Stimulated activated naive CD4-positive, alpha-beta T cell (primary cell): ENCODE data around the gene SLC6A4.
"Not testable (repeated sequence)": the region's sequence is repeated elsewhere in the genome, so short reads cannot be mapped to it uniquely, and the experiment has no call there.

Experiments used
- DNase-seq, 6 experiments: peaks; one replicate each; lab custom pipeline; 2025; lab: John Stamatoyannopoulos, UW

Gene SLC6A4

GRCh38 chr17:30172560-30172959, 62.9 kb downstream of the SLC6A4 start:
- no peak for DNase-seq

- DNase-seq, result no peak
Observed at GRCh38 chr17:30170415-30170987, 65.0 kb downstream of the SLC6A4 start.

GRCh38 chr17:30165960-30166359, 69.5 kb downstream of the SLC6A4 start:
- no peak for DNase-seq

GRCh38 chr17:30165147-30165546, 70.3 kb downstream of the SLC6A4 start:
- DNase-seq, result no peak

GRCh38 chr17:30164531-30164930, 71.0 kb downstream of the SLC6A4 start:
- DNase-seq, result no peak

- no peak for DNase-seq
Observed at GRCh38 chr17:30161601-30162000, 73.9 kb downstream of the SLC6A4 start.

GRCh38 chr17:30160419-30161172, 74.9 kb downstream of the SLC6A4 start:
- no peak for DNase-seq

GRCh38 chr17:30158896-30159625, 76.4 kb downstream of the SLC6A4 start:
- no peak for DNase-seq

- DNase-seq, result no peak
Observed at GRCh38 chr17:30155389-30155788, 80.1 kb downstream of the SLC6A4 start.

- no peak for DNase-seq
Observed at GRCh38 chr17:30153463-30153862, 82.0 kb downstream of the SLC6A4 start.

GRCh38 chr17:30151471-30151870, 84.0 kb downstream of the SLC6A4 start:
- DNase-seq, result no peak

GRCh38 chr17:30148376-30148775, 87.1 kb downstream of the SLC6A4 start:
- no peak for DNase-seq

GRCh38 chr17:30147860-30148259, 87.6 kb downstream of the SLC6A4 start:
- DNase-seq, result not testable (repeated sequence)
